K562 (cell line): Measurements from ENCODE around the gene CDIPT. TPM values are rescaled to one million over a fixed set of nuclear protein-coding genes. Genes with fewer than 3 reads are reported as not detected.
A peak's percentile ranks its signal among the peaks of the same experiment; 100 is the strongest.

Experiments
- ATAC-seq: fragments of 200-7000 bp; cut with Tn5 transposase; 3 replicates; pipeline ENCODE4 v1.9.1; 2020; ENCODE audit warnings: moderate library complexity
- BruUV-seq: library from RNA; stranded (reverse); fragments of 400-500 nt; replicated peaks from 2 replicates; lab custom pipeline; 2021; lab: Mats Ljungman, UMichigan
- CTCF ChIA-PET: fragments of 300-600 bp; formaldehyde crosslinking; extraction: SDS; loops from one replicate; lab custom pipeline; 2021; ENCODE audit warnings: low intra/inter-chr PET ratio; lab: Yijun Ruan, JAX
- POLR2A ChIA-PET: fragments of 300-600, 350-650 bp; sonication (Branson Sonifier 250); formaldehyde crosslinking; extraction: SDS; loops from one replicate; lab custom pipeline; 2021; ENCODE audit warnings: antibody characterized with exemption, inconsistent platforms; lab: Yijun Ruan, JAX
- DNase-seq, 4 experiments: peaks; one replicate each; pipeline versions ENCODE4 v3.0.0 to v3.0.0-alpha.2; 2011 to 2018; ENCODE audit warnings: low spot score in 3 of 4, mixed read lengths in 3 of 4; ENCODE audit errors: extremely low read depth in 1 of 4
- FAIRE-seq: peaks from 2 replicates; lab custom pipeline; 2011; peaks lifted over from hg19 to GRCh38; lab: Jason Lieb, UNC
- H2AFZ ChIP-seq: 2 replicates; pipeline ENCODE4 v1.6.0; 2011; ENCODE audit warnings: low read depth, low read length, control low read depth, inconsistent platforms
- H3K27ac ChIP-seq: fragments of 200-600 bp; 3 replicates; pipeline ENCODE4 v1.8.0; 2011; ENCODE audit warnings: low read depth, mild to moderate bottlenecking, control low read depth, inconsistent platforms, low read length, moderate library complexity, mixed read lengths; ENCODE audit errors: extremely low read depth
- H3K27me3 ChIP-seq, 2 experiments: fragments of 300-600 bp in 1 of 2; 2 replicates in 1 of 2; 3 replicates in 1 of 2; pipeline versions ENCODE4 v1.6.0 to v1.8.0; 2011; ENCODE audit warnings: inconsistent platforms in 2 of 2, low read length in 2 of 2, mild to moderate bottlenecking in 1 of 2, mixed read lengths in 1 of 2, moderate library complexity in 1 of 2; ENCODE audit not compliant: control insufficient read depth in 2 of 2, insufficient read depth in 2 of 2
- H3K36me3 ChIP-seq: fragments of 300-600 bp; 3 replicates; pipeline ENCODE4 v1.8.0; 2011; ENCODE audit warnings: mild to moderate bottlenecking, low read length, inconsistent platforms; ENCODE audit not compliant: control insufficient read depth, insufficient read depth
- H3K4me1 ChIP-seq, 2 experiments: fragments of 200-600 bp in 1 of 2; replicated peaks in 1 of 2; 2 replicates in 1 of 2; 3 replicates in 1 of 2; pipeline versions ENCODE4 v1.5.1 to v1.8.0; 2011; ENCODE audit warnings: inconsistent platforms in 2 of 2, low read length in 2 of 2, mild to moderate bottlenecking in 1 of 2, mixed read lengths in 1 of 2, moderate library complexity in 1 of 2; ENCODE audit not compliant: control insufficient read depth in 2 of 2, insufficient read depth in 2 of 2
- H3K4me2 ChIP-seq: 2 replicates; pipeline ENCODE4 v1.6.1; 2011; ENCODE audit warnings: low read length, control low read depth, inconsistent platforms, mixed read lengths; ENCODE audit not compliant: insufficient read depth
- H3K4me3 ChIP-seq: fragments of 200-600 bp; sonication (generic), shearing (Covaris generic); 2 replicates; pipeline ENCODE4 v1.5.1; 2016; ENCODE audit warnings: control low read depth, inconsistent platforms
- H3K79me2 ChIP-seq: fragments of 200-600 bp; 3 replicates; pipeline ENCODE4 v1.8.0; 2011; ENCODE audit warnings: low read length, inconsistent platforms; ENCODE audit not compliant: control insufficient read depth, insufficient read depth
- H3K9ac ChIP-seq, 2 experiments: 2 replicates each; pipeline versions ENCODE4 v1.6.0 to v1.6.1; 2011; ENCODE audit warnings: low read depth in 2 of 2, low read length in 2 of 2, control low read depth in 1 of 2, inconsistent platforms in 1 of 2, mild to moderate bottlenecking in 1 of 2, mixed read lengths in 1 of 2; ENCODE audit not compliant: insufficient read depth in 1 of 2
- H3K9me1 ChIP-seq: one replicate; pipeline ENCODE4 v1.6.0; 2011; ENCODE audit warnings: inconsistent platforms, mild to moderate bottlenecking, low read length, moderate library complexity; ENCODE audit not compliant: control insufficient read depth, insufficient read depth
- H3K9me3 ChIP-seq: replicated peaks from 2 replicates; pipeline ENCODE4 v1.5.1; 2011; ENCODE audit warnings: low read depth, low read length, inconsistent platforms; ENCODE audit not compliant: control insufficient read depth, insufficient read depth
- H4K20me1 ChIP-seq: replicated peaks from 2 replicates; pipeline ENCODE4 v1.6.1; 2011; ENCODE audit warnings: low read length, inconsistent platforms, mixed read lengths; ENCODE audit not compliant: control insufficient read depth, insufficient read depth
- EHMT2 ChIP-seq: fragments of 450-650 bp; IDR thresholded peaks from 2 replicates; pipeline ENCODE4 v1.6.1; 2018; ENCODE audit warnings: antibody characterized with exemption
- ILK ChIP-seq: fragments of 450-650 bp; IDR thresholded peaks from 2 replicates; pipeline ENCODE4 v1.6.1; 2016; ENCODE audit warnings: missing genetic modification characterization, low read depth, mild to moderate bottlenecking, missing compliant biosample characterization, moderate library complexity, borderline replicate concordance
- IRF2 ChIP-seq: sonication (generic); formaldehyde crosslinking; IDR thresholded peaks from 2 replicates; pipeline ENCODE4 v1.8.1; 2022; ENCODE audit warnings: mild to moderate bottlenecking, missing genetic modification reagents
- MED1 ChIP-seq: sonication (generic); formaldehyde crosslinking; IDR thresholded peaks from 2 replicates; pipeline ENCODE4 v1.8.1; 2023; ENCODE audit warnings: missing genetic modification reagents, borderline replicate concordance
- NFIC ChIP-seq: fragments of 450-650 bp; IDR thresholded peaks from 2 replicates; pipeline ENCODE4 v1.6.1; 2017; ENCODE audit warnings: mild to moderate bottlenecking, inconsistent platforms
- PKNOX1 ChIP-seq: fragments of 450-650 bp; IDR thresholded peaks from 2 replicates; pipeline ENCODE4 v1.6.1; 2016
- ZNF398 ChIP-seq: fragments of 250-450 bp; sonication (Bioruptor Pico); IDR thresholded peaks from 2 replicates; pipeline ENCODE4 v1.8.0; 2021; ENCODE audit warnings: moderate library complexity, mild to moderate bottlenecking, inconsistent platforms
- whole genome bisulfite sequencing: fragments of 100-300 bp; shearing (Covaris generic); methylation state at CpG from one replicate; pipeline ENCODE4 v1.1.6; 2016; ENCODE audit warnings: low coverage, mixed read lengths; ENCODE audit not compliant: insufficient coverage; ENCODE audit errors: missing lambda C conversion rate; 5-methylcytosine and 5-hydroxymethylcytosine counted together
- in situ Hi-C: fragments of 300-500 bp; cut with MboI; formaldehyde crosslinking; loops from 4 replicates; pipeline ENCODE4 v1.15.0; 2018; ENCODE audit warnings: inconsistent platforms, mixed read lengths
- intact Hi-C: fragments of 100-400 bp; cut with micrococcal nuclease; formaldehyde crosslinking; loops from 2 replicates; pipeline ENCODE4 v1.14.2; 2022
- polyA plus RNA-seq, 8 experiments: library from polyadenylated mRNA; depleted of rRNA in 4 of 8; stranded (reverse) in 5 of 8; unstranded in 3 of 8; fragments of >200 nt; fragmentation: Nextera tagmentation in 2 of 8; fragmentation: Illumina TruSeq in 1 of 8; extraction: Ambion mirVana in 2 of 8; extraction: Trizol in 1 of 8; gene quantifications; 2 replicates each; pipeline versions ENCODE4 v1.2.1 to v1.2.3, GENCODE V29; 2011 to 2014; ENCODE audit warnings: inconsistent platforms in 1 of 8, missing spikeins in 1 of 8
- total RNA-seq, 7 experiments: library from RNA; depleted of rRNA in 6 of 7; stranded (reverse); fragments of >200 nt in 6 of 7; fragmentation: Illumina TruSeq in 2 of 7; extraction: Trizol in 2 of 7; gene quantifications; 2 replicates each; pipeline versions ENCODE4 v1.2.1 to v1.2.3, GENCODE V29; 2011 to 2021; ENCODE audit warnings: low replicate concordance in 1 of 7

CDIPT gene
- total and polyA plus RNA-seq, 9 of the 15 experiments (the other 6 are each of a cell fraction or from before 2014, with no cell fraction given): 1.3 to 37.0 (median 23.0) TPM

- in situ Hi-C loops: no loop called here
- ATAC-seq (no peak), DNase-seq (no peak), FAIRE-seq (no peak)
- TF ChIP-seq EHMT2 (no peak), PKNOX1 (no peak), ZNF398 (no peak), IRF2 (CRISPR knock-in tag) (no peak), MED1 (CRISPR knock-in tag) (no peak), NFIC (0 out of 2 replicates have a peak, but pooled peaks have one; percentile 36), ILK (tag) (no peak)
- H3K36me3 ChIP-seq: no peaks in the 10 kb centered on the region
- H3K4me3 ChIP-seq: no peak overlapping the region
- no peak overlapping the region for H3K27ac ChIP-seq
- ChIA-PET POLR2A (interaction anchor here (1.2 kb wide), 1 partner anchor 11 kb away, joined by 4 read pairs; no protein-coding TSS in a partner anchor), CTCF (no interaction called here)
- peak overlapping the region in 1 of 2 experiments; percentile 71; a peak in 2 of 4 replicates for H3K9ac ChIP-seq
- H4K20me1 ChIP-seq: no peaks in the 10 kb centered on the region
- intact Hi-C loops: no loop called here
- no peak overlapping the region for H3K4me2 ChIP-seq
- no peaks in the 10 kb centered on the region for H3K79me2 ChIP-seq
- peaks cover 0 to 36% of the 10 kb centered on the region in 2 experiments; a peak in 2 of 5 replicates for H3K4me1 ChIP-seq
- 76% methylated on average over 16 of the region's 18 CpGs for WGBS
- 0 out of 5 replicates have a peak, but pooled peaks cover 0 to 4% of the 10 kb centered on the region in 2 experiments for H3K27me3 ChIP-seq
- BruUV-seq: no TSS peak
- H2AFZ ChIP-seq: no peak overlapping the region
- H3K9me1 ChIP-seq: no peaks in the 10 kb centered on the region
- no peaks in the 10 kb centered on the region for H3K9me3 ChIP-seq
Observed at GRCh38 chr16:29845656-29846055, 17.4 kb downstream of the CDIPT start.
